ENCODE results near the gene RYR2. TPM values are rescaled to one million over a fixed set of nuclear protein-coding genes. Genes with fewer than 3 reads are reported as not detected.
"Not testable (repeated sequence)": the region's sequence is repeated elsewhere in the genome, so short reads cannot be mapped to it uniquely, and the experiment has no call there.

The RYR2 gene
- total RNA-seq, 1 experiment from 2014 or later = not detected

DNA sequence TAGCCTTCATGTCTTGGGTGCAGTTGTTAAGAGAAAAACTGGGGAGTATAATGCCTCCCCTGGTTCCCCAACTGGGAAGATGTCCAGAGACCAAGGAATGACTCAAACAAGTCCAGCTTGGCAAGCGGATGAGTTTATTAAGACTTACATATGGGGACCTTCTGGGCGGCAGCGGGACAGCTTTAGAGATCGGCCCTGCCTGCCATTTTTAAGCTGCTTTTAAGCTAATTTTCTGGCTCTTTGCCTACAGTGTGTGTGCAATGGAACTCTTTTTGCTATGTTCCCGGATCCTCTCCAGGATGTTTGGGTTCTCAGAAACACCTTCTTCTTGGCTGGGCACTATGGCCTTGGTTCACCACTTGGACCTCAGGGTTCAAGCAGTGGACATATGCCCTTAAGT, 99.5 kb downstream of the RYR2 start:
- DNase-seq (ENCODE audit: low spot score) = no peak

DNA sequence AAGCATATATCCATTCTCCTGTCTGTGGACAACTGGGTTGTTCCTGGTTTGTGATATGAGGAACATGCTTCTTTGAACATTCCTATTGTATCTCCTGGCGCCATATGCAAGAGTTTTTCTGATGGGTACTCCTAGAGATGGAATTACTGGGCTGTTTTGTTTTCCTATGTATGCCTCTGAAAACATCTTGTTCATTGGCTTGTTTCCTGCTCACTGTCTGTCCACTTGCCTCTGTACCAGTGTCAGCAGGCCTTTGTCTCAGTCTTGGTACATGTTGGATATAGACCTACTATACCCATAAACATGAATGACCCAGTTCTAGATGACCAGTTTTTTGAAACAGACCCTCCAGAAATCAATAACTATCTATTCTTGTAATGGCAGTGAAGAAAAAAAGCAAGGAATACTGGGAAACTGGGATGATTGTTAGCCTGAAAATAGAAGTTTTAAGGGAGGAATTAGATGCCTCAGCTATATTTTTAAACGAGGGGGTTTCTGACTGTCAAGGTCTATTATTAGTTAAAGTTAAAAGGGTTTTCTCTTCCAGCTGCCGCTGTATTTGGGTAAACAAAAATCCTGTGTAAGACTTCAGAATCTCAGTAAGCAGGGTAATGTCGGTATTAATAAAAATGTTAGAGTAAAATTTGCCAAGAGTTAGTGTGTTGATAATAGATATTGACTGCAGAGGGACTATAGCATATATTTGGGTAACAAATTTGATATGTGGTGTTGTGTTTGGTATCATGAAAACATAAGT, 103.6 kb downstream of the RYR2 start:
- no peak for DNase-seq (ENCODE audit: low spot score)

DNA sequence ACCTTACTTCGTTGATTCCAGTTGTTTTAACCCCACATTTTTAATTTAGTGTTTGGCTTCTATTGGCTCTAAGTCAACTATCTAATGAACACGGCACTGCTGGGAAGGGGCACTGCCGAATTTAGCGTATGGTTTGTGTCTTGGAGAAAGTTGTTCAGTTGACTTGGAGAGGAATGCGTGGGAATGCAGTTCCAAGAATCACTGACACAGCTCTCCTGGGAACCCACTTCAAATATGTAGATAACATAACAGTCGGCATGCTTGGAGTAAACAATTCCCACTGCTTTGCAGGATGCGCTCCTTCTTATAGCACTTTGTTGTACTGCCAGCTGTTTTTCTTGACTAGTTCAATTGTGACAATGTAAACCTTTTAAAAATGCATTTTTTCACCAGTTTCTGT, 104.3 kb downstream of the RYR2 start:
- no peak for DNase-seq (ENCODE audit: low spot score)

DNA sequence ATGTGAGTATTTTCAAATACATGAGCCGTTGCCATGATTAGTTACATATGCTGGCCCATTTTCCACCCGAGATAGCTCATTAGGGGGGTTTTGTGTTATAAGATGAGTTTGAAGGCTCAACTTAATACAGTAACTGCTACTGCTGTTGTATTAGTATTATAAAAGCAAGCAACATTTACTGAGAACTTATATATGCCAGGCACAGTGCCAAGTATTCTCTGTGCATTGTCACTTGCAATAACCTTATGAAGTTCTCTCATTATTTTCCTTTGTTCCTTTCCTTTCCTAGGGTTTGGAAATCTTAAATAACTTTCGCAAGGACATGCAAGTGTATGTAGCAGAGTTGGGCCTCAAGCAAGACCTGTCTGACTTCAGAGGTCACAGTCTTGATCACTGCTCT, 107.9 kb downstream of the RYR2 start:
- no peak for DNase-seq (ENCODE audit: low spot score)

DNA sequence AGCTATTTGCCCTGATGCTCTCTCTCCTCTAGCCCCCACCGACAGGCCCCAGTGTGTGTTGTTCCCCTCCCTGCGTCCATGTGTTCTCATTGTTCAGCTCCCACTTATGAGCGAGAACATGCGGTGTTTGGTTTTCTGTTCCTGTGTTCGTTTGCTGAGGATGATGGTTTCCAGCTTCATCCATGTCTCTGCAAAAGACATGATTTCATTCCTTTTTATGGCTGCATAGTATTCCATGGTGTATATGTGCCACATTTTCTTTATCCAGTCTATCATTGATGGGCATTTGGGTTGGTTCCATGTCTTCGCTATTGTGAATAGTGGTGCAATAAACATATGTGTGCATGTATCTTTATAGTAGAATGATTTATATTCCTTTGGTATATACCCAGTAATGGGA, 110.0 kb downstream of the RYR2 start:
- DNase-seq (ENCODE audit: low spot score) = not testable (repeated sequence)

DNA sequence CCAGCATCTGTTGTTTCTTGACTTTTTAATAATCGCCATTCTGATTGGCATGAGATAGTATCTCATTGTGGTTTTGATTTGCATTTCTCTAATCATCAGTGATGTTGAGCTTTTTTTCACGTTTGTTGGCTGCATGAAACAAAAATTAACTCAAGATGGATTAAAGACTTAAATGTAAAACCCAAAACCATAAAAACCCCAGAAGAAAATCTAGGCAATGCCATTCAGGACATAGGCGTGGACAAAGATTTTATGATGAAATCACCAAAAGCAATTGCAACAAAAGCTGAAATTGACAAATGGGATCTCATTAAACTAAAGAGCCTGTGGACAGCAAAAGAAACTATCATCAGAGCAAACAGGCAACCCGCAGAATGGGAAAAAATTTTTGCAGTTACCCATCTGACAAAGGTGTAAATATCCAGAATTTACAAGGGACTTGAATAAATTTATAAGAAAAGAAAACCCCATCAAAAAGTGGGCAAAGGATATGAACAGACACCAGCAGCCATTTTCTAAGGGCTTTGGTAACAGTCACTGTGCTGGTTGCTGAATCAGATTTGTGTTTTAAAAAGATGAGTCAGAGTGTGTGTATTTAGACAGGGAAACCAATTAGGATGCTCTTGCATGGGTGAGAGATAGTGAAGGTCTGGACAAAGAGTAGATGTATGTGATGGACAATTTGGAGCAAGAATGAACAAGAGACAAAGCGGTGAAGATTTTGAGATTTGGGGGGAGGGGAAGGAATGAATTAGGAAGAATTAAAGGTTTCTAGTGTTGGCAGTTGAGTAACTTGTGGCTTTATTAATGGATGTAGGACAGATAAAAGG, 110.7 kb downstream of the RYR2 start:
- DNase-seq (ENCODE audit: low spot score) = no peak

DNA sequence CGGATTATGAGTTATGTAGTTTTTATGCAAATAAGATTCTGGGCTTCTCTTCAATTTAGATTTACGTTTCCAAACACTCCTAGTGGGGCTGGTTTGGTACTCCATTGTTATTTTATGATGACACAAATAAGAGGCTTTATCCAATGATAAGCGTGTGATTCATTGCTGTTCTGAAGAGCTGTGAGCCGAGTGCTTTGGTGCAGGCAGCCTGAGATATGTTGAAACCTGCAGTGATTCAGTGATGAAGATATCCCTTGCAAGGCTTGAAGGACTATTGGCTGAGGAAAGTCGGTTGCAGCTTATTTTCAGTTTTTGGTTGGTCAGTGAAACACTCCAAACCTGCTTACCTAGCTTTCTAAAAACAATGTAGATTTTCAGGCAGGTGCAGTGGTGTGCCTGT, 112.2 kb downstream of the RYR2 start:
- no peak for DNase-seq (ENCODE audit: low spot score)

DNA sequence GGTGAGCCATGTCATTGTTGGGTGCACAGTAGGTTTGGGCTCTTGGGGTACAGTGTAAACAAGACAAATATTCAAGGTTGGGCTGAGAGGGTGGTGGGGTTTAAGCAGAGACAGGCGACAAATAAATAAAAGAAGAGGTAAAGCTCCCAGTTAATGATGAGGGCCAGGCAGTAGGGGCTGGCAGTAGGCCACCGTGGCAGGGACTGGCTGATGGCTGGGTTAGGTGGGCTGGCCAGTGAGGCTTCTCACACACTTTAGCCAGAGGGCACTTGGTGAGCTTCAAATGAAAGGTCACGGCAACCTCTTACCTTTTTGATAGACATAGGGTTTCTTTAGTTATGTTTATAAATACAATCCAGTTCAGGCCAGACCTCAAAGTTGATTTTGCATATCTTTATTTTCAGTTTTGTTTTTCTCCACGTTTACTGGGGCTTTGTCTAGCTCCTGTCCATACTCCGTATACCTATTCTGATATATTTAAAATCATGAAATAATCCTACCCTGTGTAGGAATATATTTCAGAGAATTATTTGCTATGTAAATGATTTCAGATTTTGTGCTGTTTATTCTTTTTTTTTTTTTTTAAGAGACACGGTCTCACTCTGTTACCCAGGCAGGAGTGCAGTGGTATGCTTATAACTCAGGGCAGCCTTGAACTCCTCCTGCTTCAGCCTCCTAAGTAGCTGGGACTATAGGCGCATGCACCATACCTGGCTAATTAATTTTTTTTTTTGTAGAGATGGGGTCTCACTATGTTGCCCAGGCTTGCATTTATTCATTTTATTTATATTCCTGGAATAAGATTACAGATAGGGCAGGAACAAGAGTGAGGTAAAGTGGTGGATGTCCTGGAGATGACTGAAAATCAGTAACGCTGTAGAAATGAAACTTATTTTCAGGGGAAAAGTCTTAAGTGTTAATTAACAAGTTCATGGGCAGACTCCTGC, 122.7 kb downstream of the RYR2 start:
- no peak for DNase-seq (ENCODE audit: low spot score)

DNA sequence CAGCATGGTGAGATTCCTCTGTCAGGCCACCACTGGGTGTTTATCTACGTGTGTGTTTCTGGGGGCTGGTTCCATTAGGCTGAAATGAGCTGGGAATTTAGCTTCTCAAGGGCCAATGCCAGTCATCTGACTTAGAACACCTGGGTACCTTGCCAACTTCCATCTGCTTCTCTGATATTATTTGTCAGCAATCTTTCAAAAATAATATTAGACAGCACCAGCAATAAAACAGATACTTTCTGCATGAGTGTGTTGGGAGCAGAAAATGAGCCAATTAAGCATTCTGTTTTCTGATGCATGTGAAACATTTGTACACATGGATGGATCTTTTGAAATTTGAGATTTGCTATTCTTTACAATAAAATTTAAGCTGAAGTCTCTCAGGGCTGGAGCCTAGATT, 124.1 kb downstream of the RYR2 start:
- DNase-seq (ENCODE audit: low spot score) = no peak

DNA sequence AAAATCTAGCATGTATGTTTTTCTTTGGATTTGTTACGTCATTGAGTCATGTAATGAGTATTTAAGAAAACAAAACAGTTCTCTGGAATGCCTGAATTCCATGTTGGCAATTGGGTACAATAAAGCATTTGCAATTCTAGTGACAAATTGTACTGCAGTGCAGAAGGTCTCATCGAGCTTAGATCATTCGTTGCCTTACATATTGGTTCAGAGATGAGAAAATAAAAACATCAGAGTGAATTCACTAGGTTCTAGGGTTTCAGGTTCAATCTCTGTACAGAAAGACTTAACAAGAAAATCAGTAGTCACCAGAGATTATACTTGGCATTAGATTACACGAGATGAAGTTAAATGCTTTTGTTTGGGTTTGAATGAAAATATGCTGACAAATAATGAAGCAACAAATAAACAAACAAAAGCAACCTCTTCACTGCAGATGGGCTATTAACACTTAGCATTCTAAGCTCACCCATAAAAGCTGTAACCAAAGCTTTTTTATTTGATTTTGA, 124.7 kb downstream of the RYR2 start:
- DNase-seq (ENCODE audit: low spot score) = no peak

DNA sequence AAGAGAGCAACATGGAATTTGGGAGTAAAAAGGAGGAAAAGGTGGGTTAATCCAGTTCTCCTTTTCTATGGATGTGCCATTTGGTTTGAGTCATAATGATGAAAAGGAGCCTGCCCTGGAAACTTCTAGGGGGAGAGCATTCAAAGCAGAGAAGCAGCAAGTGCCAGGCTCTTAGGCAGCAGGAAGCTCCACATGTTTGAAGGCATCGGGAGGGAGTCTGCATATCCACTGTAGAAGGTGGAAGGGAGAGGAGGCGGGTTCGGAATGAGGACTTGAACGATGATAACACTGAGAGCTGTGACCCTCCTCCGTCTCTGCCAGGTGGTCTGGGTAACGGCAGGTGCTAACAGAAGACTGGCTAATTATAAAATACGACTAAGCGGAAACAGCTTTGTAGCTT, 128.2 kb downstream of the RYR2 start:
- no peak for DNase-seq (ENCODE audit: low spot score)

DNA sequence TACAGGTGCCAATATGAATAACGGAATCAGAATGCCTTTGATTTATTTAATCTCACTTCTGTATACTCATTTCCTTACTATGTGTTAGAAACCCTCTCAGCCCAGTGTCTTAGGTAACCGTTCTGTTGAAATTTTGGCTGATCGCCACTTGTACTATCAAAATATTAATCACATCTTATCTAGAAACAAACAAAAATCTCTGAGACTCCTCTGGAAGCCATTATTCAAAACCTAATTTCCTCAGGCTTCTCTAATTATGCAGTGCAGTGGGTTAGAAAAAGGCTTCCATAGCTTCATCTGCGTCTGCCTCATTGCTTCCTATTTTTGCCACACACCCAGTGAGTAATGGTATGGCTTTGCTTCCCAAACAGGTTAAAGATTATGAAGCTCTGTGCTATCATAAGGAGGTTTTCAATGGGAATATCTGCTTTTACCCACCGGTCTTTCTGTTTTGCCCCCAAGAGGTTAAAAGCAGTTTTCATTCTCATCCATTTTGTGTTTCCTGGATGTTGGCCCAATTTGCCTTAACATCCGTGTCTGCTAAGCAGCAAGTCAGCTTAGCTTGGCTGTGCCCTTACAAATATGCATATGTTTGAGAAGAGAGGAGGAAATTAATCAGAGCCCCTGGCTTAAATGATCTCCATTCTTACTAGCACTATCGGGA, 129.6 kb downstream of the RYR2 start:
- no peak for DNase-seq (ENCODE audit: low spot score)

DNA sequence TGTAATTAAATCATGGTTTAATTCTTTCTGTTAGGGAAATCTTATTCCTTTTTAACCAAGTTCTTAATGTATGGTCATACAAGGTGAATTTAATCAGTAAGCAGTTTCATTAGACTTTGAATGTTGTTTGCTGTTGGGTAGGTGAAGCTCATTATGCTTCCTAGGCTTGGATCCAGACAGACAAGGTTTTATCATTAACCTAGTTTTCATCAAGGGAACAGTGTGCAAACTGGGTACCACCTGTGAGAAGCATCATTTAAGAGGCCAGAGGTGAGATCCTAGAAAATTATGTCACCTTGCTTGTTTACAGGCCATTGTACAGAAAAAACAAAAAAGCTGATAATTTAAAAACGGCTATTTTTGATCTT, 130.1 kb downstream of the RYR2 start:
- DNase-seq (ENCODE audit: low spot score) = no peak

DNA sequence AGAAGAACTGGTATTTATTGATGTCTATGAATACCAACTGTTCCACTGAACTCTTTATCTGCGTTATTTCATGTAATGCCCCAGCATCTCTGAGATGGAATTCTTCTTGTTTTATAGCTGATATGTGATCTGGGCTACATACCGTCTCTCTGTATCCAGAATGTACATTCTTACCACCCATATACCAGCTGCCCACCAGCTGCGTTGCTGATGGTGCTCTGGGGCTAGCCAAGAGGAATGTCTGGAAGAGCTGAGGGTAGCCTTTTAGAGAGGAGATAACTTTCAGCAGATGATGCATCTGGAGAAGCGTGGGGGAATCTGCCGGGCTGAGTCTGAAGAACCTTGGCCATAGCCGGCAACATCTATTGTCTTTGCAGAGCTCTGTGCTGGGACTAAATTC, 137.5 kb downstream of the RYR2 start:
- DNase-seq (ENCODE audit: low spot score) = no peak

DNA sequence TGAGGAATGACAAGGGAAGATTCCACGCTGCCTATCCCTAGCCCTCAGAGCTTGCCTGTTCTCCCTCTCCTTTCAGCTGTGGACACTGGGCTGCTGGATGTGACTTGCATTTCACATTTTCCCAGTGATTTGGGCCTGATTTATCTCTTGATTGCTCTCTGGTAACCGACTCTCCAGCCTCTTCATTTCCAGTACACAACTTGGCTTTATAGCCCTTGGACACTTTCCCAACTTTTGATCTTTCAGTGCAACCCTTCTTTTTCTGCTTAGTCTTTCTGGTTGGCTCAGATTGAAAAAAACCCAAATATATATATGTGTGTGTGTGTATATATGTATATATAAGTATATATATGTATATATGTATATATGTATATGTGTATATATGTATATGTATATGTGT, 138.3 kb downstream of the RYR2 start:
- DNase-seq (ENCODE audit: low spot score) = no peak

DNA sequence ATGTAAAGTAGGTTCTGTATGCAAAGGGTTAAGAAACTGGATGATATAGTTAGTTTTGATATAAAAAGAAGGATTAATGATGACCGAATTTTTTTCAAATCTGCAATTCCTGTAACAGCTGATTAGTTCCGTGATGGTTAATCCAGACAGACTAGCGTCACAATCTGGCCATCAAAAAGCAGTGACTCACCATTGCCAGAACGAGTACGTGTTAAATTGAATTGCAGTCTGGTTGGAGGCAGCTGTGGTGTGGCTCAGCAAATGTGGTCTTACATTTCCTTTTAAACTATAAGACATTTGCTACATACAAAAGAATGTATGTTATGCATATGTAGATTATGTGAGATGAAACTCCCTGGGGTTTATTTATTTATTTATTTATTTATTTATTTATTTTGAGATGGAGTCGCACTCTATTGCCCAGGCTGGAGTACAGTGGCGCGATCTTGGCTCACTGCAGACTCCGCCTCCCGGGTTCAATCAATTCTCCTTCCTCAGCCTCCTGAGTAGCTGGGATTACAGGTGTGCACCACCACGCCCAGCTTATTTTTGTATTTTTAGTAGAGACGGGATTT, 139.8 kb downstream of the RYR2 start:
- DNase-seq (ENCODE audit: low spot score) = no peak

DNA sequence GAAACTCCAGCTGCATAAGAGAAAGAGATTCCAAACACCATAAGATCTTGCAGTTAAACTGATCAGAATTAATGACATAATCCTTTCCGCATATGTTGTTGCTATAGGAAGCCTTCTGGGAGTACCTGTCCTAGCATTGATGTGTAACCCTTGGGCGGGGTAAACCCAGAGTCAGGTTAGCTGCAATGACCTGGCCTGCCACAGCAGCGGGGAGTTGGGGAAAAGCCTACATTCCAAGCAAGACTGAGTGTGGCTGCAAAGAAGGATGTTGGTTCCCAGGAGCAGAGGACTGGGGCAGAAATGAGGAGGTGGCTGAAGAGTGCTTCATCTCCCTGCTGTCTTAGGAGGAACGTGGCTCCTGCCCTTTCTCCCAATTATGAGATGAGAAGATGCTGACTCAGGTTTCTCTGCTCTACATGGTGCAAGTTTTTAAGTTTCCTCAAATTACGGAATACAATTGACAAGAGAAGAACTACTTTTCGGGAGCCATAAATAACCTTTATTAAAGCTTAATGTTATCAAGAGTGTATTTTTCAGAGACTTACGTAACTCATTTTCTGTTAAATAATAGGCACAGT, 142.1 kb downstream of the RYR2 start:
- no peak for DNase-seq (ENCODE audit: low spot score)

DNA sequence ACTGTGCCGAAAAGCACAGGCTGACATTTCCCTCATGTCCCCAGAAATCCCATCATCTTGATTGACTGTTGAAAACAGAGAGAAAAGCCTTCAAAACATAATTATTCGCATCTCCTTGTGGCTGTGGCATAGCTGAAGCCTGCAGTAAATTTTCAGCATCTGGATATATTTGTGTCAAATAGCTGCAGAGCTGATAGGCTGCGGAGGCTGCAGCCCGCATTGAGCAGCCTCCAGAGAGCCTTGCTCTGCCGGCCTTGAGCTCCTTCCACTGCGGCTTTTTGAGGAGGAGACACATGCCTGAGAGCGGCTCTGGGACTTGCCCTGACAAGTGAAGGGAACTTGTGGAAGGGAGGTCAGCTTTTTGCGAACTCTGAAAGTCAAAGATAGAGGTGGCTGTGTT, 144.7 kb downstream of the RYR2 start:
- DNase-seq (ENCODE audit: low spot score) = no peak

DNA sequence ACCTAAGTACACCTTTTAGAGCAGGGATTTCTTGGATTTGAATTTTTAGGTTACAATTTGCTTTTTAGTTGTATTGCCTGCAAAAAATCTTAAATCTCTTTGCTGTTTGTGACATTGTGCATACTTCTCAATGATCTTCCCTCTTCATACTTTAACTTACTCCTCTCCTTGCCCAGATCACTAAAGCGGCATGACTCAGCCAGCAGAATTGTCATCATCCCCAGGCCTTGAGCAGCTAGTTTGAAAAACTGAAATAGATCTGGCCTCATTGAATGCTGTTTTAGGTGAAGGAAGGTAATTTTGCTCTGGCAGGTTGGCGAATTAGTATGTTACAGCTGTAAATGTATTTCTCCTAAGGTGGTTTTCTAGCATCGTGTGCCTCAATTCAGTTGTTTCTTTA, 145.9 kb downstream of the RYR2 start:
- DNase-seq (ENCODE audit: low spot score) = no peak

DNA sequence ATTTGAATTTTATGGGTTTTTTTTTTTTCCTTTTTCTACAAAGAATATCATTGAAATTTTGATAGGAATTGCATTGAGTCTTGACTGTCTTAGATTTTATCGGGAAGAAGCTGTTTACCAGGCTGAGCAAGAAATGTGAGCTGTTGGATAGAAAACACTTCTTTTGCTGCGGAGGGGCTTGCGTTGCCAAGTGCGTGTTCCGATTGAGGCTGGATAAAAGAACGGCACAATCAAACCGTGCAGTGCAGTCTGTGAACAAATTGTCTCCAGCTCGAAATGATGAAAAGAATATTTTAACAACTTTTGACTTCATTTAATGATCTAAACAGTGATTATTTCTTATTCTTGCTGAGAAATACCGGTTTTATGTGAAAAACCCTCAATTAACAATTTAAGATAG, 149.4 kb downstream of the RYR2 start:
- DNase-seq (ENCODE audit: low spot score) = no peak
